Sigmoid colon (tissue), 4 donors: ENCODE measurements around the gene REPS2.

ENCODE experiments used
- POLR2AphosphoS5 ChIP-seq, 4 donors: sonication (generic); formaldehyde crosslinking; IDR thresholded peaks; one replicate each; pipeline ENCODE4 v1.6.1; 2017; ENCODE audit warnings: antibody characterized with exemption in 4 of 4
- TF ChIP-seq, protein P1 (sequence below), 4 experiments: fragments of 450-650 bp in 3 of 4; fragments of 200-600 bp in 1 of 4; IDR thresholded peaks; one replicate each; pipeline ENCODE4 v1.5.1; 2016 to 2019; ENCODE audit warnings: antibody characterized with exemption in 4 of 4, mild to moderate bottlenecking in 3 of 4, moderate library complexity in 2 of 4

DNA sequence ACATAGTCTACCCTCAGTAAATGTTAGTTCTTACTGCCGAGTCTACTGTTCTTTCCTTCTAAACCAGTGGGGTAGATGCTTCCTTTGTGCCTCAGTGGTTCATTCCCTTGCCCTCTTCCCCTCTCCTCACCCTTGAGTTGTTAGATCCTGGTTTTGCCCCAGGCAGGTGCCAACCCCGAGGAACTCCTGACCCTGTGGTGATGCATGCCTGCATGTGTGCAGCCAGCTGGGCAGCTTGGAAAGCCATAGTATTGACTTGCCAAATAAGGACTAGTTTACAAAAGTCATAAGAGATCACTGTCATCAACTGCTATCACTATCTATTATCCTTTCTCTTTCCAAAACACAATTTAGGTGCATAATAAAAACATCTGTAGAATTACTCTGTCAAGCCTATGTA is 50.9 kb downstream of the REPS2 start:
- TF ChIP-seq, protein P1, sequence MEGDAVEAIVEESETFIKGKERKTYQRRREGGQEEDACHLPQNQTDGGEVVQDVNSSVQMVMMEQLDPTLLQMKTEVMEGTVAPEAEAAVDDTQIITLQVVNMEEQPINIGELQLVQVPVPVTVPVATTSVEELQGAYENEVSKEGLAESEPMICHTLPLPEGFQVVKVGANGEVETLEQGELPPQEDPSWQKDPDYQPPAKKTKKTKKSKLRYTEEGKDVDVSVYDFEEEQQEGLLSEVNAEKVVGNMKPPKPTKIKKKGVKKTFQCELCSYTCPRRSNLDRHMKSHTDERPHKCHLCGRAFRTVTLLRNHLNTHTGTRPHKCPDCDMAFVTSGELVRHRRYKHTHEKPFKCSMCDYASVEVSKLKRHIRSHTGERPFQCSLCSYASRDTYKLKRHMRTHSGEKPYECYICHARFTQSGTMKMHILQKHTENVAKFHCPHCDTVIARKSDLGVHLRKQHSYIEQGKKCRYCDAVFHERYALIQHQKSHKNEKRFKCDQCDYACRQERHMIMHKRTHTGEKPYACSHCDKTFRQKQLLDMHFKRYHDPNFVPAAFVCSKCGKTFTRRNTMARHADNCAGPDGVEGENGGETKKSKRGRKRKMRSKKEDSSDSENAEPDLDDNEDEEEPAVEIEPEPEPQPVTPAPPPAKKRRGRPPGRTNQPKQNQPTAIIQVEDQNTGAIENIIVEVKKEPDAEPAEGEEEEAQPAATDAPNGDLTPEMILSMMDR (IDR thresholded peaks at IDR 0.05): no peak
- TF ChIP-seq POLR2AphosphoS5 (IDR thresholded peaks at IDR 0.05): no peak
